HEK293 (cell line): ENCODE data around the gene S100A12.

Source experiments
- CTCF ChIA-PET: fragments of 350-600 bp; formaldehyde crosslinking; extraction: SDS; loops from one replicate; lab custom pipeline; 2021; ENCODE audit warnings: antibody characterized with exemption; lab: Yijun Ruan, JAX
- POLR2A ChIA-PET: fragments of 300-600 bp; formaldehyde crosslinking; extraction: SDS; loops from one replicate; lab custom pipeline; 2020; ENCODE audit warnings: antibody characterized with exemption, inconsistent platforms; lab: Yijun Ruan, JAX
- H3K27ac ChIP-seq: fragments of 200-500 bp; sonication (Bioruptor generic); 2 replicates; pipeline ENCODE4 v1.5.1; 2014; ENCODE audit warnings: low read depth, low read length, control low read depth, inconsistent platforms; ENCODE audit errors: extremely low read depth
- H3K36me3 ChIP-seq, 2 experiments: fragments of 200-500 bp in 1 of 2; sonication (Bioruptor generic) in 1 of 2; 1 replicate in 1 of 2; 2 replicates in 1 of 2; pipeline ENCODE4 v1.5.1; 2014 to 2017; ENCODE audit warnings: inconsistent platforms in 2 of 2, low read length in 2 of 2; ENCODE audit not compliant: control insufficient read depth in 2 of 2, insufficient read depth in 1 of 2
- H3K4me1 ChIP-seq: fragments of 200-500 bp; sonication (Bioruptor generic); 2 replicates; pipeline ENCODE4 v1.5.1; 2014; ENCODE audit warnings: mild to moderate bottlenecking, low read length, inconsistent platforms; ENCODE audit not compliant: control insufficient read depth, insufficient read depth
- H3K4me3 ChIP-seq: 2 replicates; pipeline ENCODE4 v1.5.1; 2011; ENCODE audit warnings: low read depth, mild to moderate bottlenecking, control low read depth, low read length, moderate library complexity
- H3K9me3 ChIP-seq: fragments of 200-500 bp; sonication (Bioruptor generic); 2 replicates; pipeline ENCODE4 v1.5.1; 2014; ENCODE audit warnings: low read depth, low read length, inconsistent platforms; ENCODE audit not compliant: control insufficient read depth, insufficient read depth
- ATF2 ChIP-seq: fragments of 450-650 bp; formaldehyde crosslinking; IDR thresholded peaks from 2 replicates; pipeline ENCODE4 v1.5.1; 2016; ENCODE audit warnings: missing biosample characterization, missing genetic modification characterization, low read depth
- HOXA7 ChIP-seq: sonication (generic); formaldehyde crosslinking; IDR thresholded peaks from 2 replicates; pipeline ENCODE4 v1.8.1; 2022; ENCODE audit warnings: missing genetic modification reagents, borderline replicate concordance
- HOXC10 ChIP-seq: sonication (generic); formaldehyde crosslinking; IDR thresholded peaks from 2 replicates; pipeline ENCODE4 v1.8.1; 2023; ENCODE audit warnings: mild to moderate bottlenecking, missing genetic modification reagents
- OVOL3 ChIP-seq: fragments of 450-650 bp; formaldehyde crosslinking; IDR thresholded peaks from 2 replicates; pipeline ENCODE4 v1.5.1; 2016; ENCODE audit warnings: missing biosample characterization, missing genetic modification characterization
- PATZ1 ChIP-seq: fragments of 450-650 bp; formaldehyde crosslinking; IDR thresholded peaks from 2 replicates; pipeline ENCODE4 v1.5.1; 2016; ENCODE audit warnings: missing biosample characterization, missing genetic modification characterization
- TCF7L2 ChIP-seq: IDR thresholded peaks from 2 replicates; pipeline ENCODE4 v1.6.1; 2011; ENCODE audit warnings: low read depth, mild to moderate bottlenecking, inconsistent platforms, low read length, moderate library complexity, borderline replicate concordance
- TRIM28 ChIP-seq: IDR thresholded peaks from 2 replicates; pipeline ENCODE4 v1.6.1; 2011; ENCODE audit warnings: low read length, control low read depth, borderline replicate concordance
- ZBTB49 ChIP-seq: fragments of 450-650 bp; formaldehyde crosslinking; IDR thresholded peaks from 2 replicates; pipeline ENCODE4 v1.5.1; 2016; ENCODE audit warnings: missing biosample characterization, missing genetic modification characterization, low read depth
- ZBTB7A ChIP-seq: fragments of 450-650 bp; formaldehyde crosslinking; IDR thresholded peaks from 2 replicates; pipeline ENCODE4 v1.5.1; 2016; ENCODE audit warnings: low read depth, missing biosample characterization, missing genetic modification characterization
- ZEB2 ChIP-seq: fragments of 450-650 bp; formaldehyde crosslinking; IDR thresholded peaks from 2 replicates; pipeline ENCODE4 v1.5.1; 2016; ENCODE audit warnings: missing biosample characterization, missing genetic modification characterization
- ZNF138 ChIP-seq: fragments of 450-650 bp; formaldehyde crosslinking; IDR thresholded peaks from 2 replicates; pipeline ENCODE4 v1.5.1; 2016; ENCODE audit warnings: missing biosample characterization, missing genetic modification characterization, borderline replicate concordance
- ZNF148 ChIP-seq: fragments of 450-650 bp; formaldehyde crosslinking; IDR thresholded peaks from 2 replicates; pipeline ENCODE4 v1.5.0; 2017; ENCODE audit warnings: missing biosample characterization, missing genetic modification characterization, borderline replicate concordance
- ZNF280D ChIP-seq: fragments of 450-650 bp; formaldehyde crosslinking; IDR thresholded peaks from 2 replicates; pipeline ENCODE4 v1.5.1; 2016; ENCODE audit warnings: missing biosample characterization, missing genetic modification characterization
- ZNF324 ChIP-seq: fragments of 450-650 bp; formaldehyde crosslinking; IDR thresholded peaks from 2 replicates; pipeline ENCODE4 v1.5.1; 2016; ENCODE audit warnings: missing biosample characterization, missing genetic modification characterization
- ZNF350 ChIP-seq: fragments of 450-650 bp; formaldehyde crosslinking; IDR thresholded peaks from 2 replicates; pipeline ENCODE4 v1.5.0; 2017; ENCODE audit warnings: missing biosample characterization, mild to moderate bottlenecking, missing genetic modification characterization
- ZNF555 ChIP-seq: fragments of 450-650 bp; formaldehyde crosslinking; conservative IDR thresholded peaks from 2 replicates; pipeline ENCODE4 v1.5.1; 2017; ENCODE audit warnings: missing biosample characterization, mild to moderate bottlenecking, missing genetic modification characterization, inconsistent platforms
- ZNF639 ChIP-seq: fragments of 450-650 bp; formaldehyde crosslinking; IDR thresholded peaks from 2 replicates; pipeline ENCODE4 v1.5.1; 2016; ENCODE audit warnings: missing biosample characterization, missing genetic modification characterization
- ZNF837 ChIP-seq: fragments of 450-650 bp; formaldehyde crosslinking; IDR thresholded peaks from 2 replicates; pipeline ENCODE4 v1.5.1; 2016; ENCODE audit warnings: missing biosample characterization, missing genetic modification characterization

S100A12 gene

GRCh38 chr1:153396461-153396860 lies 21.0 kb upstream of the S100A12 start:
- no peak for TF ChIP-seq ZNF639 (tag by site-specific recombination)
- no peak for TF ChIP-seq ZNF138 (tag by site-specific recombination)
- no peak for TF ChIP-seq ZBTB49
- no peak for TF ChIP-seq ZNF148 (tag by site-specific recombination)
- no peak for TF ChIP-seq ZNF555
- no peak for TF ChIP-seq OVOL3 (tag by site-specific recombination)
- TF ChIP-seq, all 188 proteins: peak for 0
- Histone ChIP-seq H3K9me3 (no peaks in the 10 kb centered on the region), H3K27ac (no peak overlapping the region), H3K36me3 (no peaks in the 10 kb centered on the region), H3K4me3 (no peak overlapping the region), H3K4me1 (no peaks in the 10 kb centered on the region)
- POLR2A ChIA-PET, result no interaction called here
- CTCF ChIA-PET, result interaction anchor here (0.9 to 2.8 kb wide), 2 partner anchors 42 to 70 kb away, joined by 3 to 9 read pairs; no protein-coding TSS in a partner anchor

GRCh38 chr1:153395776-153396175 lies 20.4 kb upstream of the S100A12 start:
- Histone ChIP-seq H3K27ac (no peak overlapping the region), H3K4me3 (no peak overlapping the region), H3K9me3 (no peaks in the 10 kb centered on the region), H3K36me3 (no peaks in the 10 kb centered on the region), H3K4me1 (no peaks in the 10 kb centered on the region)
- ChIA-PET CTCF (interaction anchor here (0.9 to 2.8 kb wide), 3 partner anchors 20 to 71 kb away, joined by 3 to 9 read pairs (median 3); no protein-coding TSS in a partner anchor), POLR2A (no interaction called here)
- no peak for TF ChIP-seq ZNF350 (tag by site-specific recombination)
- no peak for TF ChIP-seq ZNF324
- TF ChIP-seq TCF7L2, result no peak
- no peak for TF ChIP-seq ZBTB7A (tag by site-specific recombination)
- TF ChIP-seq ZNF280D (tag by site-specific recombination), result no peak
- no peak for TF ChIP-seq ATF2 (tag by site-specific recombination)
- no peak for TF ChIP-seq TRIM28
- TF ChIP-seq HOXC10, result no peak
- no peak for TF ChIP-seq ZNF837 (tag by site-specific recombination)
- no peak for TF ChIP-seq ZEB2 (tag by site-specific recombination)
- no peak for TF ChIP-seq HOXA7 (CRISPR knock-in tag)
- no peak for TF ChIP-seq PATZ1
